ENCODE results near the gene NPPC. TPM values are rescaled to one million over a fixed set of nuclear protein-coding genes. Genes with fewer than 3 reads are reported as not detected.

The NPPC gene
- total and polyA plus RNA-seq, 10 of the 15 experiments (the other 5 are each of a cell fraction or from before 2014, with no cell fraction given), result 0.15 TPM; not detected in 9

- SMC1A ChIA-PET (ENCODE audit: uncharacterized antibody, unreplicated experiment), result no interaction called here
- TF ChIP-seq RAD21 (IDR thresholded peaks at IDR 0.05; ENCODE audit: insufficient read depth, low read depth, low read length) (no peak), ZBTB40 (IDR thresholded peaks at IDR 0.05; ENCODE audit: borderline replicate concordance) (no peak), YY1 (IDR thresholded peaks at IDR 0.05; ENCODE audit: low read depth, low read length) (no peak), IRF4 (IDR thresholded peaks at IDR 0.05; ENCODE audit: low read depth, low read length) (no peak), PAX8 (IDR thresholded peaks at IDR 0.05) (no peak), SPI1 (IDR thresholded peaks at IDR 0.05; ENCODE audit: borderline replicate concordance, insufficient read depth, low read depth, low read length) (no peak), PRDM15 (CRISPR knock-in tag; IDR thresholded peaks at IDR 0.05) (no peak), MYC (IDR thresholded peaks at IDR 0.05; ENCODE audit: insufficient read depth, insufficient read length, insufficient replicate concordance, low read length, severe bottlenecking) (no peak), NRF1 (conservative IDR thresholded peaks at IDR 0.05; ENCODE audit: low read depth, low read length) (no peak), RBBP5 (conservative IDR thresholded peaks at IDR 0.05) (no peak), CREB1 (IDR thresholded peaks at IDR 0.05; ENCODE audit: low read depth) (no peak), ZNF687 (IDR thresholded peaks at IDR 0.05) (no peak), CREM (IDR thresholded peaks at IDR 0.05; ENCODE audit: low read depth) (no peak)
Observed at GRCh38 chr2:231935815-231936214, 9.6 kb upstream of the NPPC start.

More at GRCh38 chr2:231935815-231936214, 9.6 kb upstream of the NPPC start:
- Histone ChIP-seq H4K20me1 (ENCODE audit: control insufficient read depth, insufficient read depth) (no peaks in the 10 kb centered on the region), H3K36me3 (ENCODE audit: control insufficient read depth in 2 of 2, insufficient read depth in 2 of 2, low read length in 1 of 2) (no peaks in the 10 kb centered on the region), H3K79me2 (ENCODE audit: control insufficient read depth, insufficient read depth, low read length) (no peaks in the 10 kb centered on the region), H3K9me3 (replicated peaks; ENCODE audit: control insufficient read depth, insufficient read depth, low read length) (no peaks in the 10 kb centered on the region), H3K27me3 (replicated peaks in 1 of 2; ENCODE audit: control insufficient read depth in 2 of 2, insufficient read depth in 2 of 2, low read length in 1 of 2) (peaks cover 2% of the 10 kb centered on the region in 2 experiments; a peak in 3 of 4 replicates), H3K9ac (ENCODE audit: control insufficient read depth, insufficient read depth, low read length) (no peak overlapping the region), H2AFZ (ENCODE audit: control insufficient read depth, low read depth, low read length) (no peak overlapping the region), H3K4me3 (no peak overlapping the region), H3K27ac (ENCODE audit: control insufficient read depth, insufficient read depth) (no peak overlapping the region), H3K4me2 (ENCODE audit: control insufficient read depth, insufficient read depth) (no peak overlapping the region), H3K4me1 (ENCODE audit: control insufficient read depth, insufficient read depth, low read length) (no peaks in the 10 kb centered on the region)
- ChIA-PET CTCF (interaction anchor here (1.7 to 8.2 kb wide), 2 partner anchors 205 to 294 kb away, joined by 4 to 32 read pairs; no protein-coding TSS in a partner anchor), POLR2A (no interaction called here), RAD21 (ENCODE audit: unreplicated experiment) (interaction anchor here (0.5 to 1.3 kb wide), 2 partner anchors 15 to 18 kb away, joined by 3 read pairs; no protein-coding TSS in a partner anchor)
- ATAC-seq, result no peak
- intact Hi-C loops (cut with micrococcal nuclease; ENCODE audit: unreplicated experiment), result no loop called here
- BruUV-seq (replicated peaks), result no TSS peak
- 35% methylated on average over 1 of the region's 1 CpG for WGBS (ENCODE audit: insufficient coverage, insufficient replicate concordance, low lambda C conversion rate, missing lambda C conversion rate)
- no peak for DNase-seq (ENCODE audit: low read depth, low spot score)
- in situ Hi-C loops (cut with MboI), result no loop called here
- FAIRE-seq, result no peak
